ENCODE measurements around the gene STRIP1. TPM values are rescaled to one million over a fixed set of nuclear protein-coding genes. Genes with fewer than 3 reads are reported as not detected.

Gene STRIP1, protein sequence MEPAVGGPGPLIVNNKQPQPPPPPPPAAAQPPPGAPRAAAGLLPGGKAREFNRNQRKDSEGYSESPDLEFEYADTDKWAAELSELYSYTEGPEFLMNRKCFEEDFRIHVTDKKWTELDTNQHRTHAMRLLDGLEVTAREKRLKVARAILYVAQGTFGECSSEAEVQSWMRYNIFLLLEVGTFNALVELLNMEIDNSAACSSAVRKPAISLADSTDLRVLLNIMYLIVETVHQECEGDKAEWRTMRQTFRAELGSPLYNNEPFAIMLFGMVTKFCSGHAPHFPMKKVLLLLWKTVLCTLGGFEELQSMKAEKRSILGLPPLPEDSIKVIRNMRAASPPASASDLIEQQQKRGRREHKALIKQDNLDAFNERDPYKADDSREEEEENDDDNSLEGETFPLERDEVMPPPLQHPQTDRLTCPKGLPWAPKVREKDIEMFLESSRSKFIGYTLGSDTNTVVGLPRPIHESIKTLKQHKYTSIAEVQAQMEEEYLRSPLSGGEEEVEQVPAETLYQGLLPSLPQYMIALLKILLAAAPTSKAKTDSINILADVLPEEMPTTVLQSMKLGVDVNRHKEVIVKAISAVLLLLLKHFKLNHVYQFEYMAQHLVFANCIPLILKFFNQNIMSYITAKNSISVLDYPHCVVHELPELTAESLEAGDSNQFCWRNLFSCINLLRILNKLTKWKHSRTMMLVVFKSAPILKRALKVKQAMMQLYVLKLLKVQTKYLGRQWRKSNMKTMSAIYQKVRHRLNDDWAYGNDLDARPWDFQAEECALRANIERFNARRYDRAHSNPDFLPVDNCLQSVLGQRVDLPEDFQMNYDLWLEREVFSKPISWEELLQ
- total RNA-seq (10 to 100 TPM; 74.3 to 80.9 TPM), total RNA-seq (47.8 to 139 (median 97.9) reads per million in 172 experiments)
- polyA plus RNA-seq (2013, experiment 1 of 2) = 34.8 TPM
- 34.1 TPM for polyA plus RNA-seq (2013, experiment 2 of 2)

DNA sequence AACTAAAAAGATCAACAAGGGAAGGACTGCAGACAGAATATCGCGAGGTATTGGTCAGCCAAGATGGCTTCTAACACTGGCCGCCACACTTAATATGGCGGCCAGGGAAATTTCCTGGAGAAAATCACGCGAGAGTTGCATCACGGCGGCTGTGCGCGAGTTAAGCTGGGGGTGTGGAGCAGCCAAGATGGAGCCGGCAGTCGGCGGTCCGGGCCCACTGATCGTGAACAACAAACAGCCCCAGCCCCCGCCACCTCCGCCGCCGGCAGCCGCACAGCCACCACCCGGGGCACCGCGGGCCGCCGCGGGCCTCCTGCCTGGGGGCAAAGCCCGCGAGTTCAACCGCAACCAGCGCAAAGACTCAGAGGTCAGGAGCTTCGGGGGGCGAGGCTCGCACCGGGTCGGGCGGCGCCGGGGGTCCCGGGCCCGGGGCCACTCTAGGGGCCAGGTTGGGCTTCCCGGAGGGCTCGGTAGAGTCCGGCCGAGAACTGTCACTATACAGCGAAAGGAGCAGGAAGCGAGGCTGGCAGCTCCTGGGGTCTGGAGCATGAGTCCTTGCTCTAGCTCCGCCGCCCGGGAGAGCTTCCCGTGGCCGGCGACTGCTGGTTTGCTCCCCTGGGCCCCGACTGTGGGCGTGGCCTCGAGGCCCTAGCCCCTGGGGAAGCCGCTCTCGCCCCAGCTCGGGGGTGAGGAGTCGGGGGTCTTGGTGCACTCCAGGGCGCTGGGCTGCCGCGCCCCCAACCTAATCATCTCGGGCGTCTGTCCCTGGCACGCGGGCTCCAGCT is at the start of gene STRIP1:
STRIP1 (plus strand) TSS at position 174 of the 785 bp plus-strand sequence; CDS start at position 188, 14 bp downstream.
- H3K4me1 Mint-ChIP-seq (ENCODE audit: low read depth) = peaks cover 56% of the 10 kb centered on the region
- H3K4me3 Mint-ChIP-seq = peak within 1 kb of the TSS; percentile 98
- peak within 1 kb of the TSS; percentile 81 for H3K27ac Mint-ChIP-seq
- POLR2A ChIA-PET = interaction anchor here (0.6 to 1.9 kb wide), 34 partner anchors 9 to 1414 kb away, joined by 3 to 33 read pairs (median 4); partner anchors contain the start of genes AHCYL1, AMIGO1, ATXN7L2 and CD53
- H3K9me3 Mint-ChIP-seq = no peaks in the 10 kb centered on the region
- Histone ChIP-seq H3K4me1 (ENCODE audit: insufficient read depth, low read length) (peaks cover 41% of the 10 kb centered on the region), H3K36me3 (ENCODE audit: insufficient read depth, low read length) (peaks cover 17% of the 10 kb centered on the region), H3K27ac (ENCODE audit: low read depth in 1 of 2, low read length in 2 of 2) (peak within 1 kb of the TSS; percentile 37 to 64), H3K4me3 (ENCODE audit: low read length) (peak within 1 kb of the TSS; percentile 84), H3K9me3 (ENCODE audit: control insufficient read depth in 1 of 2, insufficient read depth in 1 of 2, low read length in 2 of 2) (no peaks in the 10 kb centered on the region), H3K27me3 (ENCODE audit: control insufficient read depth in 1 of 2, insufficient read depth in 2 of 2, low read length in 2 of 2) (no peaks in the 10 kb centered on the region)
- intact Hi-C loops (cut with DNase I, micrococcal nuclease) = loop anchor here (1.0 to 10.0 kb wide), 8 partner anchors 50 to 1410 kb away; partner anchors contain the start of genes AHCYL1 (in 2 of the 2), ATP5PB (in 1 of the 2), ATXN7L2 (in 1 of the 2) and LRIF1 (in 1 of the 2)
- ATAC-seq (ENCODE audit: poor library complexity) = peak; percentile 95
- peaks cover 41% of the 10 kb centered on the region for H3K36me3 Mint-ChIP-seq (ENCODE audit: low read depth)
- CTCF ChIA-PET = interaction anchor here (0.5 to 1.8 kb wide), 9 partner anchors 12 to 935 kb away, joined by 3 to 8 read pairs (median 4); partner anchors contain the start of genes AHCYL1 and CYB561D1
- H3K27me3 Mint-ChIP-seq = no peaks in the 10 kb centered on the region
- DNase-seq = peak; percentile 85 to 98 (median 89)
- TF ChIP-seq CTCF (IDR thresholded peaks at IDR 0.05) = no peak

GRCh38 chr1:109985247-109986053 is 49.0 kb upstream of the STRIP1 start:
- ATAC-seq (ENCODE audit: poor library complexity) = no peak
- Histone ChIP-seq H3K4me1 (ENCODE audit: insufficient read depth, low read length) (peaks cover 29% of the 10 kb centered on the region), H3K9me3 (ENCODE audit: control insufficient read depth in 1 of 2, insufficient read depth in 1 of 2, low read length in 2 of 2) (no peaks in the 10 kb centered on the region), H3K27ac (ENCODE audit: low read depth in 1 of 2, low read length in 2 of 2) (peak overlapping the region in 1 of 2 donors; percentile 71), H3K4me3 (ENCODE audit: low read length) (peak overlapping the region; percentile 90), H3K36me3 (ENCODE audit: insufficient read depth, low read length) (peaks cover 5% of the 10 kb centered on the region), H3K27me3 (ENCODE audit: control insufficient read depth in 1 of 2, insufficient read depth in 2 of 2, low read length in 2 of 2) (no peaks in the 10 kb centered on the region)
- H3K4me1 Mint-ChIP-seq (ENCODE audit: low read depth) = peaks cover 57% of the 10 kb centered on the region
- ChIA-PET POLR2A (interaction anchor here (0.7 to 2.3 kb wide), 24 partner anchors 13 to 1293 kb away, joined by 3 to 26 read pairs (median 5); partner anchors contain the start of genes AMPD2, GNAI3, GNAT2 and GSTM1), CTCF (interaction anchor here (0.8 to 5.0 kb wide), 12 partner anchors 8 to 453 kb away, joined by 4 to 133 read pairs (median 8); partner anchors contain the start of genes GSTM3, RBM15 and STRIP1)
- intact Hi-C loops (cut with DNase I, micrococcal nuclease) = loop anchor here (2.0 to 10.0 kb wide), 5 partner anchors 49 to 1241 kb away; partner anchors contain the start of genes ATXN7L2 (in 1 of the 2), PSMA5 (in 1 of the 2), PSRC1 (in 1 of the 2) and STRIP1 (in 1 of the 2)
- TF ChIP-seq CTCF (IDR thresholded peaks at IDR 0.05) = no peak
- no peaks in the 10 kb centered on the region for H3K9me3 Mint-ChIP-seq
- H3K4me3 Mint-ChIP-seq = peak overlapping the region; percentile 99
- no peaks in the 10 kb centered on the region for H3K27me3 Mint-ChIP-seq
- DNase-seq = peak in 1 of 14 experiments; percentile 2
- H3K27ac Mint-ChIP-seq = peak overlapping the region; percentile 97
- peaks cover 28% of the 10 kb centered on the region for H3K36me3 Mint-ChIP-seq (ENCODE audit: low read depth)

All from CD4-positive, alpha-beta T cell (primary cell).